Hematopoietic multipotent progenitor cell treated with erythropoietin and hydrocortisone succinate and interleukin-3 and kit ligand, for 4 days (in vitro differentiated cells): ENCODE data around the gene FOXI1.

Experiments
- DNase-seq: peaks from one replicate; pipeline ENCODE4 v3.0.0-alpha.2; 2015

FOXI1 gene

DNA sequence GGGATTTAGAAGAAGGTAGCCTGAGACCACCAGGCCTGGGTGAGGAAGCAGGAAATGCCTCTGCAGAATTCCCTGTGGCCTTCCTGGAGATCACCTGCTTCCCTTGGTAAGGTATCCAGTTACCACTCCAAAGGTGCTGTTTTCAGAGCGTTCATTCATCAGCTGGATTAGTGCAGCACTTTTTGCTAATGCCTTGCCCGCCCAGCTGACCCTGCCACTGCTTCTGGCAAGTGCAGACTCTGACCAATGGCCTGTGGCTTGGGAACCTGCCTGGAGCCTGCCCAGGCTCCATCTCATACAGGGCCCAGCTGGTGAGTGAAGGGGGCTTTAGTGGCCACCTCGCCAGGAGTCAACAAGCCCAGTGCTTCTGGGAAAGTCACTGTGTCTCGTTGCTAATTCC lies 48.6 kb downstream of the FOXI1 start:
- DNase-seq: no peak

DNA sequence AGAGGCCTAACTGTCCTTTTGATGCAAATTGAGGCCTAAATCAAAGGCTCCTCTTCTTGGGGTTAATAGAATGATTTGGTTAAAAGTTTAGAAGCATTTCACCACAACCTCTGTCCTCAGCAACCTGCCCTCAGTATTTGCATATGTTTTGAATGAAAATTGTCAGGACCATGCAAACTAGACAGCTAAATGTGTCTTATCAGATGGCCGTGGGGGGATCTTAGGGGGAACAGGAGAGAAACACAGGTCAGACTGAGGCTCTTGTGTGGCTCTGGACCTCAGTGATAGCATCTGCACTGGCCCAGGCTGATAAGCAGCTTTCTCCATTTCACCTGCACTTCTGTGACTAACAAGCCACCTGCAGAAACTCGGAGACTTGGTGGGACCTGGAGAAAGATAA lies 49.0 kb downstream of the FOXI1 start:
- DNase-seq: no peak

DNA sequence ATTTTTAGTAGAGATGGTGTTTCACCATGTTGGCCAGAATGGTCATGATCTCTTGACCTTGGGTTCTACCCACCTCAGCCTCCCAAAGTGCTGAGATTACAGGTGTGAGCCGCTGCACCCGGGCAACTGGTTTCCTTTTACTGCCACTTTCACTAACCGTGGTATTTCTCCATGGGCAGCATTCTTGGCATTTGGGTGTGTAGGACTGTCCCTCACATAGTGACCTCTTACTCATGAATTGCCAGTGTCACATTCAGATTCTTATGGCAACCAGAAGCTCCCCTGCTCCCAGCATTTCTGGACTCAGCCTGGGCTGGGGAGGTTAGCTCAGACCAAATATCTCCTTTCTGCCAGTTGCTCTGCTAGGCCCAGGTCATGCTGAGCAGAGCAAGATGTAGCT lies 50.1 kb downstream of the FOXI1 start:
- no peak for DNase-seq

DNA sequence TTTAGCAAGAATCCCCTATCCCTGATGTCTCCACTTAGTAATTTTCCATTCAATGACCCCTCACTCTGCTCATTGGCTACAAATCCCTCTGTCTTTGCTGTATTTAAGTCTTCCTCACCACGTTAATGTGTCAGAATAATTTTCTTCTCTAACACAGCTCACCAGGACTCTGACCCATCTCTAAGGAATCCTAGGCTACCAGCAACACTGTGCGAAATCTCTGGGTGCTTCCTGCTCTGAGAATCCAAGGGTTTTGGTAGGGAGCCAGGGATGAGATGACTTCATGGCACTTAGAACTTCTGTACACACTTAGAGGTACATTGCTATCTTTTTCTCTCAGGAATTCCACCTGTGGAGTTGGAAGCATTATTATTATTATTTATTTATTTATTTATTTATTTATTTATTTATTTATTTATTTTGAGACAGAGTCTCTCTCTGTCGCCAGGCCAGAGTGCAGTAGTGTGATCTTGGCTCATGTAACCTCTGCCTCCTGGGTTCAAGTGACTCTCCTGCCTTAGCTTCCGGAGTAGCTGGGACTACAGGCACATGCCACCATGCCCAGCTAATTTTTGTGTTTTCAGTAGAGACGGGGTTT lies 53.5 kb downstream of the FOXI1 start:
- no peak for DNase-seq
